GM21515 (cell line): ENCODE measurements around the gene CDKN1C.

ENCODE experiments used
- ATAC-seq: cut with Tn5 transposase; IDR thresholded peaks from one replicate; pipeline ENCODE4 v1.9.1; 2021; ENCODE audit not compliant: unreplicated experiment

Gene CDKN1C

DNA sequence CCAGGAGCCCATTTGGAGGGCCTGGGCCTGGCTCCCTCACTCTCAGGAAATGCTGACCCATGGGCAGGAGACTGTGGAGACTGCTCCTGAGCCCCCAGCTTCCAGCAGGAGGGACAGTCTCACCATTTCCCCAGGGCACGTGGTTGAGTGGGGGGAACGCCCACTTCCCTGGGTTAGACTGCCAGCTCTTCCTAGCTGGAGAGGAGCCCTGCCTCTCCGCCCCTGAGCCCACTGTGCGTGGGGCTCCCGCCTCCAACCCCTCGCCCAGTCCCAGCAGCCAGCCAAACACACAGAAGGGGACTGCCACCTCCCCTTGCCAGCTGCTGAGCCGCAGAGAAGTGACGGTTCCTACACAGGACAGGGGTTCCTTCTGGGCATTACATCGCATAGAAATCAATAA is 37.1 kb downstream of the CDKN1C start:
- no peak for ATAC-seq

DNA sequence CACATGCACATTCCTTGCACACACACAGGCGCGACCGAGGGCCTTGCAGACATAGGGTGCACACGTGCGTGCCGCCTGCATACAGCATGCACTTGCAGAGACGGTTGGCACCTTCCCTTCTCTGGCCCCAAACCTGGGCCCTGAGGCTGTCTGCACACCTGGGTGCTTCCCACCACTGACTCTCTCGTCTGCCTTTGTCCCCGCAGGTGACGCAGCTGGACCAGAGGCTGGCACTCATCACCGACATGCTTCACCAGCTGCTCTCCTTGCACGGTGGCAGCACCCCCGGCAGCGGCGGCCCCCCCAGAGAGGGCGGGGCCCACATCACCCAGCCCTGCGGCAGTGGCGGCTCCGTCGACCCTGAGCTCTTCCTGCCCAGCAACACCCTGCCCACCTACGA is 38.0 kb downstream of the CDKN1C start:
- ATAC-seq = no peak

DNA sequence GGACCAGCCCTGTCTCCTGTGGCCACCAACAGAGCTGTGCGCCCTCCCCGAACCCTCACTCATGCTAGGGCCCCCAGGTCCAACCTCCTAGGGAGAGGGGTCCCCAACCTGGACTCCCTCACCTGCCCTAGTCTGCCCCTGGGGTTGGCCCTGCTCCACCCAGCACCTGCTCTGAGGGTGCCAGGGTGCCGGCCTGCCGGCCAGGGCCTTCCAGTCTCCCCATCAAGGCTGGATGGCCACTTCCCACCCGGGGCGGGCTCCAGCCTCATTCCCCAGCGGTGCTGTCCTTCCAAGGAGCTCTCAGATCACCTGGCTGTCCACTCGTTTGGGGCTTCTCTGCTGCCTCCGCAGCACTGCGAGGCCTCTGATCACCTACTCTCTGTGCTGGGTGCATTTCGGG is 39.1 kb downstream of the CDKN1C start:
- no peak for ATAC-seq

GRCh38 chr11:2846056-2846455 is 39.5 kb downstream of the CDKN1C start:
- no peak for ATAC-seq

GRCh38 chr11:2844996-2845395 is 40.6 kb downstream of the CDKN1C start:
- no peak for ATAC-seq

- ATAC-seq = no peak
These were observed 41.3 kb downstream of the CDKN1C start for GRCh38 chr11:2844116-2844842.

GRCh38 chr11:2843551-2843950 is 42.0 kb downstream of the CDKN1C start:
- no peak for ATAC-seq

- ATAC-seq = no peak
These were observed 42.7 kb downstream of the CDKN1C start for GRCh38 chr11:2842876-2843275.

- no peak for ATAC-seq
These were observed 44.0 kb downstream of the CDKN1C start for GRCh38 chr11:2841411-2842190.

DNA sequence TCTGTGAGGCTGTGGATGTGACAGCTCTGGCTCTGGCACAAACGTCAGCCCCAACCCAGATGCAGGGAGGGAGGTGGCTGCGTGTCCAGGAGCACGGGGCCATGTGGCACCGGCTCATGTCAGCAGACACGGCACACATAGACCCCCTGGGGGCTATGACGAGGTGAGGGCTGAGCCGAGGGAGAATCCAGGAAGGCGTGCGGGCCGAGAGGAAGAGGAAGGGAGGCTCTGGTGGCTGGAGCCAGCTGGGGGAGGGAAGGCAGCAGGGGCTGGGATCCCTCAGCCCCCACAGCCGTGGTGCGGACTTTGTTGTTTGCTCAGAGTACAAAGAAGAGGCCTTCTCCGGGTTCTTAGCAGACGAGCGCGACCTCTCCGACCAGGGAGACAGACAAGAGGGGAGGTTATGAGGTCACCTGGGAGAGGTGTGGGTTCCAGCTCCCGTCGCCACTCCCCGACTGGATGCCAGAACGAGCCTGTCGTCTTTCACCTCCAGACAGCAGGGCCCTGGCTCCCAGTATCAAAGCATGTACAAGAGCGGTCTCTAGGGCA is 46.1 kb downstream of the CDKN1C start:
- ATAC-seq = no peak

- no peak for ATAC-seq
These were observed 46.8 kb downstream of the CDKN1C start for GRCh38 chr11:2838676-2839294.

GRCh38 chr11:2838091-2838490 is 47.5 kb downstream of the CDKN1C start:
- ATAC-seq = no peak

- ATAC-seq = no peak
These were observed 47.9 kb downstream of the CDKN1C start for GRCh38 chr11:2837651-2838050.

DNA sequence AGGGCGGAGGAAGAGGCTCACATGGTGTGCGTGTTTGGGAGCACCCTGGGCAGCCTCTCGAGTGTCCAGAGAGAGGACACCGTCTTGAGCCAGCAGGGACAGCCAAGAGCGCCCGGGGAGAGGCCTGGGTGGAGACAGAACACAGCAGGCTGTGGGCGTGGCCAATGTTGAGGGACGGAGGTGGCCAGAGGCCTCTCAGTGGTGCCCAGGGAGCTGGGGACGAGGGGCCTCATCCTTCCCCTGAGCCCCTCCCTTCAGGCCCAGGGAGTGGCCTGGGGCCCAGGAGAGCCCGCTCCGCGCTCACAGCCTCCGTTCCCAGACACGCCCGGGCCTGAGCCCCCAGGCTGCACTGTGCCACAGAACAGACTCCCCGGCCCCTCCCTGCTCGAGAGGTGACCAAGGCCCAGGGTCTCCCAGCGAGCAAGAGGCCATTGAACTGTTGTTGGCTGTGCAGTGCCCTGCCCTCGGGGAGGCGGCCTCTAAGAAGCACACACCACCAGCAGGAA is 48.4 kb downstream of the CDKN1C start:
- ATAC-seq = no peak

- no peak for ATAC-seq
These were observed 49.1 kb downstream of the CDKN1C start for GRCh38 chr11:2836315-2837095.

GRCh38 chr11:2835751-2836150 is 49.8 kb downstream of the CDKN1C start:
- no peak for ATAC-seq

- no peak for ATAC-seq
These were observed 50.3 kb downstream of the CDKN1C start for GRCh38 chr11:2835296-2835695.

- ATAC-seq = no peak
These were observed 50.9 kb downstream of the CDKN1C start for GRCh38 chr11:2834503-2835273.

- ATAC-seq = no peak
These were observed 51.7 kb downstream of the CDKN1C start for GRCh38 chr11:2833716-2834502.
